Measurements from ENCODE around the gene SNX7.

SNX7 gene
- 0.14 to 2.5 (median 1.4) reads per million in 17 experiments for total RNA-seq

- DNase-seq, result peak; percentile 32 to 67 (median 46)
Observed at GRCh38 chr1:98661544-98662355, at the start of gene SNX7. TSS of gene SNX7 (plus strand) at chr1:98661721. CDS start at chr1:98661732, 11 bp downstream.

GRCh38 chr1:98637316-98637715, 24.2 kb upstream of the SNX7 start:
- no peak for DNase-seq

GRCh38 chr1:98638185-98638584, 23.3 kb upstream of the SNX7 start:
- DNase-seq, result no peak

- no peak for DNase-seq
Observed at GRCh38 chr1:98644510-98644909, 17.0 kb upstream of the SNX7 start.

- DNase-seq, result no peak
Observed at GRCh38 chr1:98651116-98651632, 10.3 kb upstream of the SNX7 start.

GRCh38 chr1:98653123-98653522, 8.4 kb upstream of the SNX7 start:
- DNase-seq, result no peak

- no peak for DNase-seq
Observed at GRCh38 chr1:98659879-98660278, 1.6 kb upstream of the SNX7 start.

- DNase-seq, result peak in 1 of 4 experiments; percentile 1
Observed at GRCh38 chr1:98660940-98661543, 479 bp upstream of the SNX7 start.

GRCh38 chr1:98662356-98662670, 792 bp downstream of the SNX7 start:
- peak in 3 of 4 experiments; percentile 9 to 18 (median 16) for DNase-seq

GRCh38 chr1:98668733-98669132, 7.2 kb downstream of the SNX7 start:
- DNase-seq, result no peak

- DNase-seq, result no peak
Observed at GRCh38 chr1:98669355-98670296, 8.1 kb downstream of the SNX7 start.

- DNase-seq, result no peak
Observed at GRCh38 chr1:98672189-98672588, 10.7 kb downstream of the SNX7 start.

GRCh38 chr1:98674075-98674781, 12.7 kb downstream of the SNX7 start:
- DNase-seq, result no peak

- no peak for DNase-seq
Observed at GRCh38 chr1:98675282-98675681, 13.8 kb downstream of the SNX7 start.

GRCh38 chr1:98677288-98677687, 15.8 kb downstream of the SNX7 start:
- no peak for DNase-seq

GRCh38 chr1:98681812-98682211, 20.3 kb downstream of the SNX7 start:
- no peak for DNase-seq

GRCh38 chr1:98688110-98688739, 26.7 kb downstream of the SNX7 start:
- no peak for DNase-seq

GRCh38 chr1:98690576-98690975, 29.1 kb downstream of the SNX7 start:
- DNase-seq, result no peak

GRCh38 chr1:98692482-98692881, 31.0 kb downstream of the SNX7 start:
- no peak for DNase-seq

- no peak for DNase-seq
Observed at GRCh38 chr1:98693385-98693784, 31.9 kb downstream of the SNX7 start.

GRCh38 chr1:98696077-98696476, 34.6 kb downstream of the SNX7 start:
- no peak for DNase-seq

- DNase-seq, result no peak
Observed at GRCh38 chr1:98697781-98698180, 36.3 kb downstream of the SNX7 start.

All from suppressor macrophage (primary cell).